Activated T-cell treated with anti-CD3 and anti-CD28 coated beads, Interleukin-2, amount 50 U/mL, for 1 hour (primary cell): Measurements from ENCODE around the gene MTCL3.
"Not testable (repeated sequence)": the region's sequence is repeated elsewhere in the genome, so short reads cannot be mapped to it uniquely, and the experiment has no call there.

ENCODE experiments used
- DNase-seq: peaks from one replicate; pipeline ENCODE4 v3.0.0-alpha.2; 2020

Gene MTCL3

DNA sequence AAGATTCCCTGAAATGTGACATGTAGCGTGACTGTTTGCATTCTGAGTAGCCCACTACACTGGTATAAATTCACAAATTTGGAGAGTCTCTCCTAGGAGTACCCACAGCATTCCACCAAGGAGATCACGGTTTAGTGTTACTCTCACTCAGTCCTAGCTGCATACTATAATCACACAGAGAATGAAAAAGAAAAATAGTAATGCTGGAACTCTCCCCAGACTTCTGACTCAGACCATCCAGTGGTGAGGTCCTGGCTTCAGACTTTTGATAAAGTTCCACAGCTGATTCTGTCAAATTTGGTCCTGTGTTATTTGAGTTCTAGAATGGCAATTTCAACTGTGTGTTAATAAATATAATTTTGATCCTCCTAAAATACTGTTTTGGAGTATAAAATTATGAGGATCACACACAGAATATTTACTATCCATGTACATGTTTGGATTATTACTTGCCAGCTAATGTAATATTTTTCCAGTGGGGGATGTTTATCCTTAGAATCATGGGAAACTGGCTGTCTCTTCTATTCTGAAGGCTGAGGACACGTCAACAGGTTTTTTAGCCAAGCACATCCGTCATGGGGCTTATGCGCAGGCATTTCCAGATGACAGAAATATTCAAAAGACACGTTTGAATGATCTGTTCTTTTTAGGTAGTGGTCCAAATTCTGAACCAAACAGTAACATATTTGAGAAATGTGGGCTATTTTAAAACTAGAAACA lies 54.8 kb downstream of the MTCL3 start:
- DNase-seq = no peak

GRCh38 chr6:127463056-127463455 lies 56.1 kb downstream of the MTCL3 start:
- DNase-seq = no peak

- DNase-seq = no peak
These were observed 56.8 kb downstream of the MTCL3 start for GRCh38 chr6:127462376-127462775.

- no peak for DNase-seq
These were observed 58.7 kb downstream of the MTCL3 start for GRCh38 chr6:127460465-127460864.

- no peak for DNase-seq
These were observed 59.9 kb downstream of the MTCL3 start, which contains the start of gene KIAA0408 for GRCh38 chr6:127459231-127459641. TSS of gene KIAA0408 (minus strand) at chr6:127459389. CDS start at chr6:127453981, 5,408 bp downstream.

- DNase-seq = no peak
These were observed 60.3 kb downstream of the MTCL3 start for GRCh38 chr6:127458817-127459216.

- DNase-seq = no peak
These were observed 60.9 kb downstream of the MTCL3 start for GRCh38 chr6:127458222-127458621.

DNA sequence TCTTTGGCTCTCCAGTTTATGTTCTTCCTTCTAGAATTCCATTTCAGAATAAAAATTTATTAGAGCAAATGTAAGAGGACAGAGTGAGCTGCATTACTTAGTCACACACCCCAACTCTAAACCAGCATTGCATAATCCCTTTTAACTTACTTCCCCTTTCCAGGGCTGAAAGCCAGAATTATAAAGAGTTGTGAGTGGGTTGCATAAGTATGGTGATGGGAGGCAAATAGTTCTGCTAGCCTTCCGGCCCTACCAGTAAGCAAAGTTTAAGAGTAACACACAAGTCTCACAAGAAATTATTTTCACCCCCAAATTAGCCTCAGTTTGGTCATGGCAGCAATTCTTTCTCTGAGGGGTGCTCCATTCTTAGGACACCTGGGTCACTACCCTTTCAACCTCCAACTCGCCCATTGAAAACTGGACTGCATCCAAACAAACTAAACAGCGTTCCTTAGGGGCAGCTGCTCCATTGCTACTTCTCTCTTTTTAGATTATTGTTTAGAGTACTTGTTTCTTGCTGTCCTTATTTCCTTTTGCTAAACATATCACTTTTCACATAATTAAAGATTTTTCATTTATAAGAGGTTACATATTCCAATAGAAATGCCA lies 61.6 kb downstream of the MTCL3 start:
- DNase-seq = no peak

DNA sequence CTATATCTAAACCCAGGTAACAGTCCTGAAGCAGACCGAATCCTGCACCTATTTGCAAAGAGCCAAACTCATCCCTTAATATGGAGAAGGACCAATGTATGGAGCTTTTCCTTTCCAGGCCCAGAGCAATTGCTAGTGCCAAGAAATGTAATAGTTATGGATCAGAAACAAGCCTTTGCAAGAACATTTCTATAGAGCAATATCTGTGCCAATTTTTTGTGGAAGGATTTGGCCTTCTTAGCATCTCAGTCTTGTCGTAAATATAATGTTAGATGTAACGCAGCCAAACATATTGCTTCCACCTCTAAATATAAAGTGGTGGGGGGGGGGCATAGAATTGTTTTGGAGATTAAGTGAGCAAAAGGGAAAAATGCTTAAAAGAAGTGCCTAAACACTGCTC lies 62.7 kb downstream of the MTCL3 start:
- no peak for DNase-seq

DNA sequence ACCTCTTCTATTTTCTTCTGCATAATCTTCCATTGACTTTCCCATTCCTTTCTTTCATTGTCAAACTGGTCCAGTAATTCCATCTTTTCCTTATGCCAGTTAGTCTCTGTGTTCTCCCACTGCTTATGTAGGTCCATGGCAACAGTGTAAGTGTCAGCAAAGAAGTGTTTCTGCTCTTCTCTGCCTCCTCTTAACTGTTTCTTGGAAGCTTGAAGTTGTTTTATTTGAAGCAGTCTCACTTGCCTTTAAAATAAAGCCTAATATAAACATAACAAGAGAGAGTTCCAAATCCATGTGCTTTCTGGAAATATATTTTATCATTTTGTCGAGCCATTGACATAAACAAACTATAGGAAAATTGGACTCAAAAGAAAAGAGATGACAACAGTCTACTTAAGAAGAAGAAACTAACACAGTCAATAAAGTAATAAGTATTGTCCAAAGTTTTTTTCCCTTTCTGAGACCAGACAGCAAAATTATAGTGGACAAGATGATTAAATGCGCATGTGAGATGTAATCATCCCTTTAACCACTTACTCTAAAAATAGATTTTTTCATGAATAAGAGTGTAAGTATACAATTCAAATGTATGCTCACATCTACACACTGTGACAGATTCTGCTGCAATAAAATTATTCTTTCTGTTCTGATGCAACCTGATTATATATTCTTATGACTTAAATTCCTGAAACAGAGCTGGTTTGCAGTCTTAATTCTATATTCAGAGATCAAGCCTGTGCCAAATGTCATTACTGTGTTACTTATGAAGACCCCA lies 65.1 kb downstream of the MTCL3 start:
- no peak for DNase-seq

DNA sequence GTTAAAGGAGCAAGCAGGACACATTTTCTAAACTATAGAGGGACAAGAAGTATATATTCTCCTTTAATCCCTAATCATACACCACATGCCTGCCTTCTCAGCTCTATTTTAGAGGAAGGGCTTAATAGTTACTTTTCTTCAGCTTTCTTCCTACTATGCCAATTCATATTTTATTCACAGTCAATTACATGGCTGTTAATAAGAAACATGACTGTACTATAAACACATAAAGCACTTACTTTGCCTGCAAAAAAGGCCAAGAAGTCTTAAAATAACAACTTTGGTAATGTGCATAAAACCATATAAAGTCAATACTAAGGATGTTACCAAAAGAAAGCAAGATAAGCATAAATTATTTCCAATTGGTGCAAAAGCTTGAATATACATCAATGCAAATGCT lies 66.3 kb downstream of the MTCL3 start:
- DNase-seq = no peak

- DNase-seq = no peak
These were observed 67.7 kb downstream of the MTCL3 start for GRCh38 chr6:127451388-127451787.

- no peak for DNase-seq
These were observed 71.4 kb downstream of the MTCL3 start for GRCh38 chr6:127447780-127448179.

- no peak for DNase-seq
These were observed 72.8 kb downstream of the MTCL3 start for GRCh38 chr6:127446356-127446755.

GRCh38 chr6:127441881-127442280 lies 77.3 kb downstream of the MTCL3 start:
- DNase-seq = no peak

DNA sequence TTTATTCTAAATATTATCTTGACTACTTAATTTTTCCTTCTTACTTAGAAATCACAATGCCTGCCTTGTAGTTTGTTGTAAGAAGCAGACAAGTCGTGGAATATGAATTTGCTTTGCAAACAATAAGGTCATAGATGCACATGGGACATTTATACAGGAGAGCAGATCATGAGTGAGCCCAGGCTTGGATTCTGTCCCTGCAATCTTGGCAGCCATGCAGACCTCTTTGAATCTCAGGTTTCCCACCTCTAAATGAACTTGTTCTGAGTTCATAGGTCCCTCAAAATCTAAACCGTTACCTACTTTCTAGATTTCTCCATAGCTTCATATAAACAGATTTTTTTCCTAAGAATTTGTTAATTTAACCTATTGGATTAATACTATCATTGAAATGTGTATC lies 79.4 kb downstream of the MTCL3 start:
- no peak for DNase-seq

- DNase-seq = no peak
These were observed 82.5 kb downstream of the MTCL3 start for GRCh38 chr6:127436578-127437110.

DNA sequence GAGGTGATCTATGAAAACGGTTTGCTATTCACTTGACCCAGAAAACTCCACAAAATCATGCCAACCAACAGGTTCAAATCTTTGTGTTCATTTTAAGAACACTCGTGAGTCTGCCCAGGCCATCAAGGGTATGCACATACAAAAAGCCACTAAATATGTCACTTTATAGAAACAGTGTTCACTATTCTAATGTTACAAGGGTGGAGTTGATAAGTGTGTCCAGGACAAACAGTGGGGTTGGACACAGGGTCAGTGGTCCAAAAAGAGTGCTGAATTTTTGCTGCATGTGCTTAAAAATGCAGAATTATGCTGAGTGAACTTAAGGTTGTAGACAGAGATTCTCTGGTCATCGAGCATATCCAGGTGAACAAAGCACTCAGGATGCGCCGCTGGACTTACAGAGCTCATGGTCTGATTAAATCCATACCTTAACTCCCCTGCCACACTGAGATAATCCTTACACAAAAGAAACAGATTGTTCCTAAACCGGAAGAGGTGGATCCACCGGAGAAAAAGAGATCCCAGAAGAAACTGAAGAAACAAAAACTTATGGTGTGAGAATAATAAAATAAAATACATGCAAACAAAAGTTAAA lies 83.4 kb downstream of the MTCL3 start:
- no peak for DNase-seq

DNA sequence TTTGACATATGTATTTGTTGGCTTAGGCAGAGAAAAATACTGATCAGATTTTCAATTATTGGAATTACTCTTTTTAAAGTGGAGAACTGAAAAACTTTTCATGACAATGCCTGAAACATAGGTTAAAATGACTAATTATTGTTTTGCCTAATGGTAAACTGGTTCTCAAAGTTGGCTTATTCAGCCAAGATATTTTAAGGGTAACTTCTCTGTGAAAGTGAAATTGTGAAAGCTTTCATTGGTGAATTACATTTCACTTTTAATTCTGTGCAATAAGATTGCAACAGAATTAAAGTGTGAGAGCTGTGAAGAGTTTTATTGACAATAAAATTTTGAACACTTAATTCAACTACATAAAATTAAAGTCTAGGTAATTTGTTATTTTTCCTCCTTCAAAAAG lies 84.5 kb downstream of the MTCL3 start:
- no peak for DNase-seq

GRCh38 chr6:127428562-127428961 lies 90.6 kb downstream of the MTCL3 start:
- not testable (repeated sequence) for DNase-seq

DNA sequence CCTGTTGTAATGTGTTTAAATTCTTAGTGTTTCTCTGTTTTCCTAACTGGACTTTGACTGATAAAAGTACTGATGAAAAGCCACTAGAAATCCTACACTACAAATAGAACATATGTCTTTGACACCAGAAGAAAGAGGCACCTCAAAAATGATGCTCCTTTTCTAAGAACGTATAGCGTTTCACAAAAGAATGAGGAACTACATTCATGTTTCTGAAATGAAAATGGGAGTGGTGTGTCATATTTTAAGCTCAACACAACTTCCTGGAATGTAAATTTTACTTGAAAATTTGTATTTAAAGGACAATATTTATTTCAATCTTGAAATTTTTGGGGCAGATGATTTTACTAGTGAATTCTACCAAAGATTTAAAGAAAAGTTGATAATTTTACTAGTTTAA lies 95.2 kb downstream of the MTCL3 start:
- DNase-seq = no peak
